K562 (cell line): ENCODE results near the gene ADCY1. TPM values are rescaled to one million over a fixed set of nuclear protein-coding genes. Genes with fewer than 3 reads are reported as not detected.

Experiments
- ATAC-seq: fragments of 200-7000 bp; cut with Tn5 transposase; 3 replicates; pipeline ENCODE4 v1.9.1; 2020; ENCODE audit warnings: moderate library complexity
- BruUV-seq: library from RNA; stranded (reverse); fragments of 400-500 nt; replicated peaks from 2 replicates; lab custom pipeline; 2021; lab: Mats Ljungman, UMichigan
- CTCF ChIA-PET: fragments of 300-600 bp; formaldehyde crosslinking; extraction: SDS; loops from one replicate; lab custom pipeline; 2021; ENCODE audit warnings: low intra/inter-chr PET ratio; lab: Yijun Ruan, JAX
- POLR2A ChIA-PET: fragments of 300-600, 350-650 bp; sonication (Branson Sonifier 250); formaldehyde crosslinking; extraction: SDS; loops from one replicate; lab custom pipeline; 2021; ENCODE audit warnings: antibody characterized with exemption, inconsistent platforms; lab: Yijun Ruan, JAX
- DNase-seq, 4 experiments: peaks; one replicate each; pipeline versions ENCODE4 v3.0.0 to v3.0.0-alpha.2; 2011 to 2018; ENCODE audit warnings: low spot score in 3 of 4, mixed read lengths in 3 of 4; ENCODE audit errors: extremely low read depth in 1 of 4
- FAIRE-seq: peaks from 2 replicates; lab custom pipeline; 2011; peaks lifted over from hg19 to GRCh38; lab: Jason Lieb, UNC
- H2AFZ ChIP-seq: 2 replicates; pipeline ENCODE4 v1.6.0; 2011; ENCODE audit warnings: low read depth, low read length, control low read depth, inconsistent platforms
- H3K27ac ChIP-seq: fragments of 200-600 bp; 3 replicates; pipeline ENCODE4 v1.8.0; 2011; ENCODE audit warnings: low read depth, mild to moderate bottlenecking, control low read depth, inconsistent platforms, low read length, moderate library complexity, mixed read lengths; ENCODE audit errors: extremely low read depth
- H3K27me3 ChIP-seq, 2 experiments: fragments of 300-600 bp in 1 of 2; 2 replicates in 1 of 2; 3 replicates in 1 of 2; pipeline versions ENCODE4 v1.6.0 to v1.8.0; 2011; ENCODE audit warnings: inconsistent platforms in 2 of 2, low read length in 2 of 2, mild to moderate bottlenecking in 1 of 2, mixed read lengths in 1 of 2, moderate library complexity in 1 of 2; ENCODE audit not compliant: control insufficient read depth in 2 of 2, insufficient read depth in 2 of 2
- H3K36me3 ChIP-seq: fragments of 300-600 bp; 3 replicates; pipeline ENCODE4 v1.8.0; 2011; ENCODE audit warnings: mild to moderate bottlenecking, low read length, inconsistent platforms; ENCODE audit not compliant: control insufficient read depth, insufficient read depth
- H3K4me1 ChIP-seq, 2 experiments: fragments of 200-600 bp in 1 of 2; replicated peaks in 1 of 2; 2 replicates in 1 of 2; 3 replicates in 1 of 2; pipeline versions ENCODE4 v1.5.1 to v1.8.0; 2011; ENCODE audit warnings: inconsistent platforms in 2 of 2, low read length in 2 of 2, mild to moderate bottlenecking in 1 of 2, mixed read lengths in 1 of 2, moderate library complexity in 1 of 2; ENCODE audit not compliant: control insufficient read depth in 2 of 2, insufficient read depth in 2 of 2
- H3K4me2 ChIP-seq: 2 replicates; pipeline ENCODE4 v1.6.1; 2011; ENCODE audit warnings: low read length, control low read depth, inconsistent platforms, mixed read lengths; ENCODE audit not compliant: insufficient read depth
- H3K4me3 ChIP-seq: fragments of 200-600 bp; sonication (generic), shearing (Covaris generic); 2 replicates; pipeline ENCODE4 v1.5.1; 2016; ENCODE audit warnings: control low read depth, inconsistent platforms
- H3K79me2 ChIP-seq: fragments of 200-600 bp; 3 replicates; pipeline ENCODE4 v1.8.0; 2011; ENCODE audit warnings: low read length, inconsistent platforms; ENCODE audit not compliant: control insufficient read depth, insufficient read depth
- H3K9ac ChIP-seq, 2 experiments: 2 replicates each; pipeline versions ENCODE4 v1.6.0 to v1.6.1; 2011; ENCODE audit warnings: low read depth in 2 of 2, low read length in 2 of 2, control low read depth in 1 of 2, inconsistent platforms in 1 of 2, mild to moderate bottlenecking in 1 of 2, mixed read lengths in 1 of 2; ENCODE audit not compliant: insufficient read depth in 1 of 2
- H3K9me1 ChIP-seq: one replicate; pipeline ENCODE4 v1.6.0; 2011; ENCODE audit warnings: inconsistent platforms, mild to moderate bottlenecking, low read length, moderate library complexity; ENCODE audit not compliant: control insufficient read depth, insufficient read depth
- H3K9me3 ChIP-seq: replicated peaks from 2 replicates; pipeline ENCODE4 v1.5.1; 2011; ENCODE audit warnings: low read depth, low read length, inconsistent platforms; ENCODE audit not compliant: control insufficient read depth, insufficient read depth
- H4K20me1 ChIP-seq: replicated peaks from 2 replicates; pipeline ENCODE4 v1.6.1; 2011; ENCODE audit warnings: low read length, inconsistent platforms, mixed read lengths; ENCODE audit not compliant: control insufficient read depth, insufficient read depth
- KAT2B ChIP-seq: IDR thresholded peaks from one replicate; pipeline ENCODE4 v1.6.1; 2012; ENCODE audit warnings: low read depth, mild to moderate bottlenecking, control low read depth, inconsistent platforms, low read length, moderate library complexity
- MCM3 ChIP-seq: fragments of 450-650 bp; IDR thresholded peaks from 2 replicates; pipeline ENCODE4 v1.6.1; 2016
- PKNOX1 ChIP-seq: fragments of 450-650 bp; IDR thresholded peaks from 2 replicates; pipeline ENCODE4 v1.6.1; 2016
- WGBS: fragments of 100-300 bp; shearing (Covaris generic); methylation state at CpG from one replicate; pipeline ENCODE4 v1.1.6; 2016; ENCODE audit warnings: low coverage, mixed read lengths; ENCODE audit not compliant: insufficient coverage; ENCODE audit errors: missing lambda C conversion rate; 5-methylcytosine and 5-hydroxymethylcytosine counted together
- in situ Hi-C: fragments of 300-500 bp; cut with MboI; formaldehyde crosslinking; loops from 4 replicates; pipeline ENCODE4 v1.15.0; 2018; ENCODE audit warnings: inconsistent platforms, mixed read lengths
- intact Hi-C: fragments of 100-400 bp; cut with micrococcal nuclease; formaldehyde crosslinking; loops from 2 replicates; pipeline ENCODE4 v1.14.2; 2022
- polyA plus RNA-seq, 8 experiments: library from polyadenylated mRNA; depleted of rRNA in 4 of 8; stranded (reverse) in 5 of 8; unstranded in 3 of 8; fragments of >200 nt; fragmentation: Nextera tagmentation in 2 of 8; fragmentation: Illumina TruSeq in 1 of 8; extraction: Ambion mirVana in 2 of 8; extraction: Trizol in 1 of 8; gene quantifications; 2 replicates each; pipeline versions ENCODE4 v1.2.1 to v1.2.3, GENCODE V29; 2011 to 2014; ENCODE audit warnings: inconsistent platforms in 1 of 8, missing spikeins in 1 of 8
- total RNA-seq, 7 experiments: library from RNA; depleted of rRNA in 6 of 7; stranded (reverse); fragments of >200 nt in 6 of 7; fragmentation: Illumina TruSeq in 2 of 7; extraction: Trizol in 2 of 7; gene quantifications; 2 replicates each; pipeline versions ENCODE4 v1.2.1 to v1.2.3, GENCODE V29; 2011 to 2021; ENCODE audit warnings: low replicate concordance in 1 of 7

The ADCY1 gene
- total and polyA plus RNA-seq, 9 of the 15 experiments (the other 6 are each of a cell fraction or from before 2014, with no cell fraction given): under 0.01 to 0.18 (median 0.10) TPM; not detected in 4

- TF ChIP-seq MCM3: no peak
Measured at GRCh38 chr7:45626441-45627430, 52.6 kb downstream of the ADCY1 start (continued).

GRCh38 chr7:45627691-45628456 lies 53.7 kb downstream of the ADCY1 start:
- H3K4me2 ChIP-seq: no peak overlapping the region
- ATAC-seq (no peak), FAIRE-seq (no peak), DNase-seq (no peak)
- 0% methylated on average over 8 of the region's 8 CpGs for WGBS
- intact Hi-C loops: no loop called here
- no peaks in the 10 kb centered on the region for H4K20me1 ChIP-seq
- TF ChIP-seq KAT2B: no peak
- TF ChIP-seq PKNOX1: no peak
- H2AFZ ChIP-seq: no peak overlapping the region
- ChIA-PET POLR2A (interaction anchor here (0.6 kb wide), 1 partner anchor 36 kb away, joined by 4 read pairs; no protein-coding TSS in a partner anchor), CTCF (no interaction called here)
- no peak overlapping the region for H3K27ac ChIP-seq
- no TSS peak for BruUV-seq
- in situ Hi-C loops: no loop called here
- H3K36me3 ChIP-seq: no peaks in the 10 kb centered on the region
- no peak overlapping the region for H3K4me3 ChIP-seq
- no peaks in the 10 kb centered on the region for H3K79me2 ChIP-seq
- H3K9ac ChIP-seq: no peak overlapping the region
- peaks cover 2 to 10% of the 10 kb centered on the region in 2 experiments; a peak in 3 of 5 replicates for H3K27me3 ChIP-seq
- no peaks in the 10 kb centered on the region for H3K4me1 ChIP-seq
- no peaks in the 10 kb centered on the region for H3K9me1 ChIP-seq
- no peaks in the 10 kb centered on the region for H3K9me3 ChIP-seq
